ENCODE measurements around the gene CLTA. TPM values are rescaled to one million over a fixed set of nuclear protein-coding genes. Genes with fewer than 3 reads are reported as not detected.
A peak's percentile ranks its signal among the peaks of the same experiment; 100 is the strongest.
"Not testable (repeated sequence)": the region's sequence is repeated elsewhere in the genome, so short reads cannot be mapped to it uniquely, and the experiment has no call there.

The CLTA gene
- total RNA-seq, 1 donor from 2014 or later = 175 TPM

GRCh38 chr9:36163049-36163785 is 27.5 kb upstream of the CLTA start:
- Mint-ChIP-seq H3K9me3 (no peaks in the 10 kb centered on the region), H3K4me3 (no peak overlapping the region)

GRCh38 chr9:36163786-36164170 is 26.9 kb upstream of the CLTA start:
- no peak overlapping the region for H3K4me3 Mint-ChIP-seq
- no peak for DNase-seq (ENCODE audit: low spot score)
- H3K27me3 Mint-ChIP-seq (ENCODE audit: insufficient read depth) = peaks cover 18% of the 10 kb centered on the region
- no peaks in the 10 kb centered on the region for H3K9me3 Mint-ChIP-seq
- peaks cover 24% of the 10 kb centered on the region for H3K36me3 Mint-ChIP-seq (ENCODE audit: low read depth)
- peaks cover 19% of the 10 kb centered on the region for H3K4me1 Mint-ChIP-seq (ENCODE audit: low read depth)
- H3K27ac Mint-ChIP-seq = no peak overlapping the region
- intact Hi-C loops (cut with micrococcal nuclease) = no loop called here

More at GRCh38 chr9:36163049-36163785, 27.5 kb upstream of the CLTA start:
- no peak for DNase-seq (ENCODE audit: low spot score)
- Mint-ChIP-seq H3K27me3 (ENCODE audit: insufficient read depth) (peaks cover 18% of the 10 kb centered on the region), H3K36me3 (ENCODE audit: low read depth) (peaks cover 27% of the 10 kb centered on the region), H3K4me1 (ENCODE audit: low read depth) (peaks cover 19% of the 10 kb centered on the region), H3K27ac (no peak overlapping the region)
- intact Hi-C loops (cut with micrococcal nuclease) = no loop called here

GRCh38 chr9:36164372-36164771 is 26.3 kb upstream of the CLTA start:
- H3K27ac Mint-ChIP-seq = no peak overlapping the region

GRCh38 chr9:36164989-36165388 is 25.7 kb upstream of the CLTA start:
- H3K27me3 Mint-ChIP-seq (ENCODE audit: insufficient read depth) = peaks cover 21% of the 10 kb centered on the region
- peaks cover 13% of the 10 kb centered on the region for H3K4me1 Mint-ChIP-seq (ENCODE audit: low read depth)
- H3K4me3 Mint-ChIP-seq = peak overlapping the region; percentile 30
- H3K36me3 Mint-ChIP-seq (ENCODE audit: low read depth) = peaks cover 15% of the 10 kb centered on the region
- DNase-seq (ENCODE audit: low spot score) = no peak
- no peak overlapping the region for H3K27ac Mint-ChIP-seq
- H3K9me3 Mint-ChIP-seq = no peaks in the 10 kb centered on the region
- intact Hi-C loops (cut with micrococcal nuclease) = no loop called here

More at GRCh38 chr9:36164372-36164771, 26.3 kb upstream of the CLTA start:
- Mint-ChIP-seq H3K36me3 (ENCODE audit: low read depth) (peaks cover 18% of the 10 kb centered on the region), H3K4me1 (ENCODE audit: low read depth) (peaks cover 16% of the 10 kb centered on the region), H3K27me3 (ENCODE audit: insufficient read depth) (peaks cover 18% of the 10 kb centered on the region), H3K9me3 (no peaks in the 10 kb centered on the region), H3K4me3 (no peak overlapping the region)
- intact Hi-C loops (cut with micrococcal nuclease) = no loop called here
- no peak for DNase-seq (ENCODE audit: low spot score)

DNA sequence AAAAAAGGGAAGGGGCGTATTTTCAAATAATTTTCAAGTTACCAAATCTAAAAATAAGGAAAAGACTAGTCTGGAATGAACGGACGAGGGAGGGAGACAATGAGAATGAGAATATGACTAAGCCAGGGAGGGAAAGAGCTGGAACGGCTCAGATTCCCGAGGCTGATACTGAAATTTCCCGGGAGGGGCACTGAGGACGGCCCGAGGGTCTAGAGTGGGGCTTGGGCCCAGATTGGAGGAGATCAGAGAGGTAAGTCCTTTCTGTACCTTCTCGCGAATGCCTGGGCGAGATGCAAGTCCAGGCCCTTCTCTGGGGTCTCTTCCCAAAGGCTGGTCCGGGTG is 24.9 kb upstream of the CLTA start:
- peaks cover 12% of the 10 kb centered on the region for H3K36me3 Mint-ChIP-seq (ENCODE audit: low read depth)
- no peak overlapping the region for H3K4me3 Mint-ChIP-seq
- H3K4me1 Mint-ChIP-seq (ENCODE audit: low read depth) = peaks cover 13% of the 10 kb centered on the region
- no peak for DNase-seq (ENCODE audit: low spot score)
- H3K27ac Mint-ChIP-seq = no peak overlapping the region
- H3K27me3 Mint-ChIP-seq (ENCODE audit: insufficient read depth) = peaks cover 21% of the 10 kb centered on the region
- H3K9me3 Mint-ChIP-seq = no peaks in the 10 kb centered on the region
- intact Hi-C loops (cut with micrococcal nuclease) = loop anchor here (1.0 kb wide), 6 partner anchors 14 to 210 kb away; partner anchors contain the start of genes CLTA and GLIPR2

DNA sequence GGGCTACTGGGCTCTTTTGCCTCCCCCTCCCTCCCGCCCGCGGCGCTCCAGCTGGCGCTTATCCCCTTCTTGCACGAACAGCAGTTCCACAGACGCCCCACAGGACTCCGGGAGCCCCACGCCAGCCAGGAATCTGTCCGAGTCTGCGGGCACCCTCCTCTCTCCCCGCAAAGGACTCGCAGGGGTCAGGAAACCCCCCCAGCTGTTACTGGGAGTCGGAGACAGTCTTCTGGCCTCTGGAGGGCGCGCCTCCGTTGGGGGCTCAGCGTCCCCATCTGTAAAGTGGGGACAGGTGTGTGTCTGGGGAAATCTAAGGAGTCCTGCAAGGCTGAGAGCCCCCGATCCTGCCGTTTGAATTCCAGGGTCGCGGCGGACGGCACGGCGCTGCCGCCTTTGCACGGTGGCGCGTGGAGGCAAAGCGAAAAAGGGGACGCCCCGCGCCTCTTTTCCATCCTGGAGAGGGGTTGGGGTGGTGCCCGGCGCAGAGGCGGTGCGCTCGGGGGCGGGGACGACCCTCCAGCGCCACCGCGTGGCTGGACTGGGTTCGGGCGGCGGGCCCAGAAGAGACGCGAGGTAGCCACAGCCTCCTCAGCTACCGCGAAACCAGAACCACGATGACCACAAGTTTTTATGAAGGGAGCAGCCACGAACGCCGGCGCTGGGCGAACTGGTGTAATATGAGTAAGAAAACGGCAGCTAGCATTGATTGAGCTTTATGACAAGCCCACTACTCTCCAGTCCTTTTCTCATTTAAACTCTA is 24.4 kb upstream of the CLTA start:
- no peaks in the 10 kb centered on the region for H3K9me3 Mint-ChIP-seq
- intact Hi-C loops (cut with micrococcal nuclease) = loop anchor here (1.0 kb wide), 6 partner anchors 15 to 211 kb away; partner anchors contain the start of genes CLTA and GLIPR2
- H3K4me1 Mint-ChIP-seq (ENCODE audit: low read depth) = peaks cover 9% of the 10 kb centered on the region

GRCh38 chr9:36169166-36169565 is 21.6 kb upstream of the CLTA start, which contains the start of gene CCIN:
CCIN (plus strand) TSS chr9:36169388; CDS start chr9:36169503, 115 bp downstream.
- Mint-ChIP-seq H3K4me3 (no peak within 1 kb of the TSS), H3K4me1 (ENCODE audit: low read depth) (peaks cover 8% of the 10 kb centered on the region), H3K27me3 (ENCODE audit: insufficient read depth) (peaks cover 27% of the 10 kb centered on the region), H3K36me3 (ENCODE audit: low read depth) (no peaks in the 10 kb centered on the region), H3K9me3 (no peaks in the 10 kb centered on the region), H3K27ac (no peak within 1 kb of the TSS)
- DNase-seq (ENCODE audit: low spot score) = no peak
- intact Hi-C loops (cut with micrococcal nuclease) = no loop called here

More for the DNA sequence above, 24.4 kb upstream of the CLTA start:
- DNase-seq (ENCODE audit: low spot score) = peak; percentile 83
- peaks cover 21% of the 10 kb centered on the region for H3K27me3 Mint-ChIP-seq (ENCODE audit: insufficient read depth)
- H3K36me3 Mint-ChIP-seq (ENCODE audit: low read depth) = peaks cover 7% of the 10 kb centered on the region
- no peak overlapping the region for H3K27ac Mint-ChIP-seq
- peak overlapping the region; percentile 72 for H3K4me3 Mint-ChIP-seq

DNA sequence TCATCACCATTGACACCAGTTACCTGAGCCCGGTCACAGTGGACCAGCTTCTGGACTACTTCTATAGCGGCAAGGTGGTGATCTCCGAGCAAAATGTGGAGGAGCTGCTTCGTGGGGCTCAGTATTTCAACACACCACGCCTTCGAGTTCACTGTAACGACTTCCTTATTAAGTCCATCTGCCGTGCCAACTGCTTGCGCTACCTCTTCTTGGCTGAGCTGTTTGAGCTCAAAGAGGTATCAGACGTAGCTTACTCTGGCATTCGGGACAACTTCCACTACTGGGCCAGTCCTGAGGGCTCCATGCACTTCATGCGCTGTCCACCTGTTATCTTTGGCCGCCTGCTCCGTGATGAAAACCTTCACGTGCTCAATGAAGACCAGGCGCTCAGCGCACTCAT is 21.0 kb upstream of the CLTA start:
- intact Hi-C loops (cut with micrococcal nuclease) = no loop called here
- H3K36me3 Mint-ChIP-seq (ENCODE audit: low read depth) = no peaks in the 10 kb centered on the region
- no peak overlapping the region for H3K4me3 Mint-ChIP-seq

GRCh38 chr9:36170531-36170930 is 20.2 kb upstream of the CLTA start:
- no peaks in the 10 kb centered on the region for H3K36me3 Mint-ChIP-seq (ENCODE audit: low read depth)
- intact Hi-C loops (cut with micrococcal nuclease) = no loop called here
- H3K9me3 Mint-ChIP-seq = no peaks in the 10 kb centered on the region
- H3K27me3 Mint-ChIP-seq (ENCODE audit: insufficient read depth) = peaks cover 19% of the 10 kb centered on the region
- H3K4me1 Mint-ChIP-seq (ENCODE audit: low read depth) = no peaks in the 10 kb centered on the region
- DNase-seq (ENCODE audit: low spot score) = no peak
- H3K27ac Mint-ChIP-seq = no peak overlapping the region
- H3K4me3 Mint-ChIP-seq = no peak overlapping the region

More for the DNA sequence above, 21.0 kb upstream of the CLTA start:
- Mint-ChIP-seq H3K4me1 (ENCODE audit: low read depth) (peaks cover 7% of the 10 kb centered on the region), H3K27me3 (ENCODE audit: insufficient read depth) (peaks cover 25% of the 10 kb centered on the region), H3K27ac (no peak overlapping the region), H3K9me3 (no peaks in the 10 kb centered on the region)
- no peak for DNase-seq (ENCODE audit: low spot score)

GRCh38 chr9:36173861-36174260 is 16.9 kb upstream of the CLTA start:
- H3K4me1 Mint-ChIP-seq (ENCODE audit: low read depth) = peaks cover 6% of the 10 kb centered on the region
- no peak overlapping the region for H3K27ac Mint-ChIP-seq
- H3K36me3 Mint-ChIP-seq (ENCODE audit: low read depth) = no peaks in the 10 kb centered on the region
- no peak for DNase-seq (ENCODE audit: low spot score)
- no peak overlapping the region for H3K4me3 Mint-ChIP-seq
- peaks cover 9% of the 10 kb centered on the region for H3K27me3 Mint-ChIP-seq (ENCODE audit: insufficient read depth)
- intact Hi-C loops (cut with micrococcal nuclease) = no loop called here
- H3K9me3 Mint-ChIP-seq = no peaks in the 10 kb centered on the region

- peaks cover 9% of the 10 kb centered on the region for H3K27me3 Mint-ChIP-seq (ENCODE audit: insufficient read depth)
- H3K4me3 Mint-ChIP-seq = no peak overlapping the region
- no peak overlapping the region for H3K27ac Mint-ChIP-seq
- no peaks in the 10 kb centered on the region for H3K36me3 Mint-ChIP-seq (ENCODE audit: low read depth)
- intact Hi-C loops (cut with micrococcal nuclease) = no loop called here
- peaks cover 10% of the 10 kb centered on the region for H3K4me1 Mint-ChIP-seq (ENCODE audit: low read depth)
- DNase-seq (ENCODE audit: low spot score) = no peak
- no peaks in the 10 kb centered on the region for H3K9me3 Mint-ChIP-seq
Observed at GRCh38 chr9:36174271-36174670, 16.4 kb upstream of the CLTA start.

DNA sequence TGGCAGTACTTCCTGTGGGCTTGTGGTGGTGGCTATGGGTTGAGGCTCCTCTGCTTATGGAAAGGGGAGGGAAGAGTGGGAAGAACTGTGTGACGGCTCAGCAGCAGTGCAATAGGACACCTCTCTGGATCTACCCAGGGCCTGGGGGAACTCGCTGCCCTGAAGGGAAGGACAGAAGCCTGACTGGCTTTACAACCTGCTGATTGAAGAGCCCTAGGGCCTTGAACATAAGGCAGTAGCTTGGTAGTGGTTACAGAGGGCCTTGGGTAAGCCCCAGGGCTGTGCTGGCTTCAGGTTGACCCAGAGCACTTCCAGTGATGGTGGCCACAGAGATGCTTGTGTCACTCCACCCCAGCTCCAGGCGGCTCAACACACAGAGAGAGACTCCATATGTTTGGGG is 16.0 kb upstream of the CLTA start:
- intact Hi-C loops (cut with micrococcal nuclease) = no loop called here
- Mint-ChIP-seq H3K4me1 (ENCODE audit: low read depth) (peaks cover 10% of the 10 kb centered on the region), H3K27me3 (ENCODE audit: insufficient read depth) (peaks cover 8% of the 10 kb centered on the region), H3K9me3 (no peaks in the 10 kb centered on the region), H3K36me3 (ENCODE audit: low read depth) (no peaks in the 10 kb centered on the region), H3K27ac (no peak overlapping the region), H3K4me3 (no peak overlapping the region)
- no peak for DNase-seq (ENCODE audit: low spot score)

- H3K9me3 Mint-ChIP-seq; H3K27me3 Mint-ChIP-seq (ENCODE audit: insufficient read depth); intact Hi-C loops (cut with micrococcal nuclease); H3K4me3 Mint-ChIP-seq; DNase-seq (ENCODE audit: low spot score); H3K4me1 Mint-ChIP-seq (ENCODE audit: low read depth); H3K27ac Mint-ChIP-seq; H3K36me3 Mint-ChIP-seq (ENCODE audit: low read depth): not testable (repeated sequence)
Observed at GRCh38 chr9:36175209-36175608, 15.5 kb upstream of the CLTA start.
